RCC 7860 (cell line): Measurements from ENCODE around the gene NDUFB10.
"Not testable (repeated sequence)": the region's sequence is repeated elsewhere in the genome, so short reads cannot be mapped to it uniquely, and the experiment has no call there.

ENCODE experiments used
- DNase-seq: peaks from one replicate; pipeline ENCODE4 v3.0.0-alpha.2; 2015; ENCODE audit warnings: low spot score
- FAIRE-seq: peaks from 2 replicates; lab custom pipeline; 2012; peaks lifted over from hg19 to GRCh38; lab: Jason Lieb, UNC

The NDUFB10 gene

DNA sequence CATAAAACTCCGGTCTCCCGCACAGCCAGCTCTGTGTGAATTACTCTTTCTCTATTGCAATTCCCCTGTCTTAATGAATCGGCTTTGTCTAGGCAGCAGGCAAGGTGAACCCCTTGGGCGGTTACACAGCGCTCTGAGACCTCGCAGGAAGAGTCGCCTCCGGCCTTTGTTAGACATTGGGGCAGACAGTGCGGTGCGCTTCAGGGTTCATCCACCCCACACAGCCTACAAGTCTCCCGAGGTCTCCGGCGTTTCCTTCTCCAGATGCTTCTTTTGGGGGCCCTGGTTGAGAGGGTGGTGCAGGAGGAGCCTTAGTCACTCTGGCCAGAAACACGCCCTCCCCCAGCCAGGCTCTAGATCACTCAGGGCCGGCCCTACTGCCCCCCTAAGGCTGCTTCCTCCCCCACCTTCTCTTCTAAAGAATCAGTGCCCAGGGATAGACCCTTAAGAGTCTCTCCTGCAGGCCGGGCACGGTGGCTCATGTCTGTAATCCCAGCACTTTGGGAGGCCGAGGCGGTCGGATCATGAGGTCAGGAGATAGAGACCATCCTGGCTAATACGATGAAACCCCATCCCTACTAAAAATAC, 14.6 kb upstream of the NDUFB10 start:
- FAIRE-seq, result no peak
- DNase-seq, result no peak

DNA sequence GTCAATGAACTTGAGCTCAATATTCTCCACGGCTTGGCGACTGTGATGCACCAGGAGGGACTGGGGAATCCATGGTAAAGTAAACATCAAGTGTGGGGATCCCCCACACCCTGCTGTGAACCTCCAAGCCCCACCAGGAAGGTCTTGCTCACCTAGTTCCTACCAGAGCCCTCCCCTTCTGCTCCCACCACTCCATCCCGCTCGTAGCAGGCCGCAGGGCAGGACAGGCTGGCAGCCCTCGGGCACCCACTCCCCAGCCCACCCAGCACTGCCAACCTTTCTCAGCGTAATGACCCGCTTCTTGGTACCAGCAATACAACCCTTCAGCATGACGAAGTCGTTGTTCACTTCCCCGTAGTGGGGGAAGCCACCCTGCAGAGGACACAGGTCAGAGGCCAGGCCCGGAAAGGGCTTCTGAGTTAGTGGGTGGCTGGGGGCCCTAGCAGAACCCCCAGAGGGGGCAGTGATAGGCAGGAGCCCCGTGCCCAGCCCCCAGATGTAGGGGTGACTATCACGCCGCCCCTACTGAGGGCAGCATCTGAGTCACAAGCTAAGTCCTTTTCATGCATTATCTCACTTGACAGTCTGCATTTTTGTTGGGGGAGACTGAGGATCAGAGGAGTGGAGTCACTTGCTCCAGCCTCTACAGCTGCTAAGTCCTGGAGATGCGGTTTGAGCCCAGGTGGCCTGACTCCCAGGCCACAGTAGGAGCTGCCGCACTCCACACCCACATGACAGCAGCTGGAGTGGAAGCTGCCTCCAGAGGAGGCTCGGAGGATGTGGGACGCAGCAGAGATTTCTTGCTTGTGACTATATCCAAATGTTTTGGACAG, 13.6 kb upstream of the NDUFB10 start:
- FAIRE-seq, result no peak
- DNase-seq, result no peak

DNA sequence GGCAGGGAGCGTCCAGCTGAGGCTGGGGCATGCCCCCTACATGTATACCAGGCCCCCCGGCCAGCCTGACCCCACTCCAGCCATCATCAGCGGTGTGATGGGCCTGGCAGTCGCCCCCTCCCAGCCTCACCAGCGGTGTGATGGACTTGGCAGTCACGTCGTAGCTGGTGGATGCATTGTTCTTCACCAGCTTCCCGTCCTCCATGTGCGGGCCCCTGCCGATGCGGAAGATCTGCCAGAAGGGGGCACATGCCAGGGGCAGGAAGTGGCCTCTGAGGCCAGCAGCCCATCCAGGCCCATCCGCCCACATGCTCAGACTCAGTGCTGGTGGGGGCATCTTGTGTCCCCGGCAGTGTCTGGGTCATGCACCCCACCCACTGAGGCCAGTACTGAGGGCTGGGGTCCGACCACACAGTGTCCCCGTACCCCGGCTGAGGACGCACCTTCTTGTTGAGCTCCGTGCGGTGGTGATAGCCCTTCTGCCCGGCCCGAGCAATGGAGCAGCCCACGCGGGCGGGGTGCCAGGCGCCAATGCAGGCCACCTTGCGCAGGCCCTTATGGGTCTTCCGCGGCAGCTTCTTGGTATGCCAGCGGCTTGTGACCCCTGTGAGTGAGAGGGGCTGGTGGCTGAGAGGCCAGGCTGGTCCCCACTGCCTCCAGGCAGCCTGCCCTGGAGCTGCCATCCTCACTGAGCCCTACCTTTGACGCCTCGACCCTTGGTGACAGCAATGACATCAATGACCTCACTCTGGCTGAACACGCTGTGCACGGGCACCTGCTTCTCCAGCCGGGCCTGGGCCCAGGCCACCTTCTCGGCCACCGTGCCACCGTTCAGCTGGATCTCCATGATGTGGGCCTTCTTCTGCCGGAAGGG, 12.6 kb upstream of the NDUFB10 start:
- FAIRE-seq (no peak), DNase-seq (no peak)

DNA sequence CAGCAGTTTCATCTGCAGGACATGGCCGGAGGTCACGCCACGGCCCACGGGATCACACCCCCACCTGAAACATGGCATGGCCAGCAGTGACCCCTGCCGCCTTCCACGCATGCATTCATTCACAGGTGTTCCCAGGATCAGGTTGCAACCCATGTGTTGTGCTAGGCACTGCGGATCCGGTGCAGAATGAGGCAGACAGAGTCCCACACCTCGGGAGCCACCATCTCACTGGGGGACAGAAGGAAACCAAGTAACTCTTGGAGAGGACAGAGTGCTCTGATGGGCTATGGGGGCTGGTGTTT, 12.0 kb upstream of the NDUFB10 start:
- DNase-seq (no peak), FAIRE-seq (no peak)

DNA sequence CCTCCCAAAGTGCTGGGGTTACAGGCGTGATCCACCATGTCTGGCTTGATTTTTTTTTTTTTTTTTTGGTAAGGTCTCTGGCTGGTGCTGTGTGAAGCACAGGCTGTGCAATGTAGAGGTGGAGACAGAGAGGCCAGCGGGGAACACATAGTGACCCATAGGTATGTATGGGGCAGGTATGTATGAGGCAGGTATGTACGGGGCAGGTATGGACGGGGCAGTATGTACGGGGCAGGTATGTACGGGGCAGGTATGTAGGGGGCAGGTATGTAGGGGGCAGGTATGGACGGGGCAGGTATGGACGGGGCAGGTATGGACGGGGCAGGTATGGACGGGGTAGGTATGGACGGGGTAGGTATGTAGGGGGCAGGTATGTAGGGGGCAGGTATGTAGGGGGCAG, 9.8 kb upstream of the NDUFB10 start:
- FAIRE-seq (no peak), DNase-seq (no peak)

DNA sequence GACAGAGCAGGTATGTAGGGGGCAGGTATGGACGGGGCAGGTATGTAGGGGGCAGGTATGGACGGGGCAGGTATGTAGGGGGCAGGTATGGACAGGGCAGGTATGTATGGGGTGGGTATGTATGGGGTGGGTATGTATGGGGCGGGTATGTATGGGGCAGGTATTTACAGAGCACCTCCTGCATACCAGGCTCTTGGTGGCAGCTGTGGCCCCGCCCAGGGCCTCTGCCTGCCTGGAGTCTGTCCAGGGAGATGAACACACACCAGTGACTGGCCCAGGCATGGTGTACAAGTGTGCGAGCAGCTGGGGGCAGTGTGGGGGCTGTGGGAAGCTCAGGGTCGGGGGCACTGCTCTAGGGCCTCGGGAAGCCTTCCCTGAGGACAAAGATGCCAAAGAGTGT, 9.3 kb upstream of the NDUFB10 start:
- FAIRE-seq (no peak), DNase-seq (no peak)

DNA sequence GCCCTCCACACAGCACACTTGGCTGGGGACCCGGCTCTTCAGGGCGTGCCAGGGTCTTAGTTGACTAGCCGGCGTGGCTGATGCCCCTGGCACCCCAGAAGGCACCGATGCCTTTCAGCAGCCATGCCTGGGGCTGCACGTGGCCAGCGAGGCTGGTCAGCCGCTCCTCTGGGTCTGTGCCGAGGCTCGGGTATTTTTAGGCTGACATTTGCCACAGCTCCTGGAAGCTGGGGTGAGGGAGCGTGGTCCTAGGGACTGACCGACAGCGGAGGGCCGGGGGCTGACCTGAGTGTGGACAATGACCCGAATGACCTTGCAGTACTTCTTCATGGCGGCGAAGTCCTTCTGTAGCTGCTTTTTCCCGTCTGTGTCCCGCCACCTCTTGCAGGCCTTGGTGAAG, 8.8 kb upstream of the NDUFB10 start:
- DNase-seq, result no peak
- no peak for FAIRE-seq

DNA sequence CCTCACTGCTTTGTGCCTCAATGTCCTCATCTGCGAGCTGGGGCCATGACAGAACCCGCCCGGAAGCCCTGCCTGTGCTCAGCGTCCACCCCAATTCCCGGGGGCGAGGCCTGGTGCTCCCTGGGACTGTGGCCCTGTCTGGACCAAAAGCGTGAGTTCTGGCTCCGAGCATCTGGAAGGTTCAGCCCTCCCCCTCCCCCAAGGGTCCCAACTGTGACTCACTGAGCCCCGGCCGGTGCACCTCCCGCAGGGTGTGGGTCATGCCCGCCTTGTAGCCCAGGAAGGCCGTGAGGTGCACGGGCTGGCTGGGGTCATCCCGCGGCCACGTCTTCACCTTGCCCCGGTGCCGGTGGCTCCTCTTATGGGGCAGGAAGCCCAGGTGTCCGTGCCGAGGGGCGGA, 5.6 kb upstream of the NDUFB10 start:
- no peak for DNase-seq
- no peak for FAIRE-seq

DNA sequence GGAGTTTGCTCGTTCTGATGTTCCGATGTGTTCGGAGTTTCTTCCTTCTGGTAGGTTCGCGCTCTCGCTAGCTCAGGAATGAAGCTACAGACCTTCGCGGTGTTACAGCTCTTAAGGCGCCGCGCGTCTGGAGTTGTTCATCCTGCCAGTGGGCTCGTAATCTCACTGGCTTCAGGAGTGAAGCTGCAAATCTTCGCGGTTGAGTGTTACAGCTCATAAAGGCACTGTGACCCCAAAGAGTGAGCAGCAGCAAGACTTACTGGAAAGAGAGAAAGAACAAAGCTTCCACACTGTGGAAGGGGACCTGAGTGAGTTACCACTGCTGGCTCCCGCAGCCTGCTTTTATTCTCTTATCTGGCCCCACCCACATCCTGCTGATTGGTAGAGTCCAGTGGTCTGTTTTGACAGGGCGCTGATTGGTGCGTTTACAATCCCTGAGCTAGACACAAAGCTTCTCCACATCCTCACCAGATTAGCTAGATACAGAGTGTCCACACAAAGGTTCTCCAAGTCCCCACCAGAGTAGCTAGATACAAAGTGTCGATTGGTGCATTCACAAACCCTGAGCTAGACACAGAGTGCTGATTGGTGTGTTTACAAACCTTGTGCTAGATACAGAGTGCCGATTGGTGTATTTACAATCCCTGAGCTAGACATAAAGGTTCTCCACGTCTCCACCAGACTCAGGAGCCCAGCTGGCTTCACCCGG, 1.8 kb upstream of the NDUFB10 start:
- DNase-seq, FAIRE-seq: not testable (repeated sequence)

DNA sequence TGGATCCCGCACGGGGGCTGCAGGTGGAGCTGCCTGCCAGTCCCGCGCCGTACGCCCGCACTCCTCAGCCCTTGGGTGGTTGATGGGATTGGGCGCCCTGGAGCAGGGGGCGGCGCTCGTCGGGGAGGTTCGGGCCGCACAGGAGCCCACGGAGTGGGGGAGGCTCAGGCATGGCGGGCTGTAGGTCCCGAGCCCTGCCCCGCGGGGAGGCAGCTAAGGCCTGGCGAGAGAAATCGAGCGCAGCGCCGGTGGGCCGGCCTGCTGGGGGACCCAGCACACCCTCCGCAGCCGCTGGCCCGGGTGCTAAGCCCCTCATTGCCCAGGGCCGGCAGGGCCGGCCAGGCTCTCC, 1.2 kb upstream of the NDUFB10 start:
- FAIRE-seq, DNase-seq: not testable (repeated sequence)

DNA sequence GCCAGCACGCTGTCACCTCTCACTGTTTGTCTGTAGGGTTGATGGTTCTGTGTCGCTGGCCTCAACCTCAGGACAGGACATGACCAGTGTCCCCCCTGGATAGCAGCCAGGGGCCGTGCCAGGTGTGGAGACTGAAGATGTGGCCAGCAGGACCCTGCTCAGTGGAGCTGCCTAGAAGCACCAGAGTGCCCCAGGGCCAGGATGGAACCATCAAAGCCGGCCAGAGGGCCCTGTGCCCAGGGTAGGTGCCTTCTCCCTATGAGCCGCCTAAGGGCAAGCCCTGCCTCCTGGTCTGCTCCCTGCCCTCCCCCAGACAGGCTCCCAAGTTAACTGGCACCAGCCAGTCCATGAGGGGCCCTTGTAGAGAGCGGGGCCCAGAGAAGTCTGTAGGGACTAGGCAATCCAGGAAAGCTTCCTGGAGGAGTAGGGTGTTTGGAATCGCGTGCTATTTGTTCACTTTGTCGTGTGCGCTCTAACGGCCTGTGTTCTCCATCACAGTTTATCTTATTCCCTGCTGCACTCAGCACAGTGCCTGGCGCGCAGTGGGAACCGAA, 546 bp upstream of the NDUFB10 start:
- FAIRE-seq (no peak), DNase-seq (no peak)

DNA sequence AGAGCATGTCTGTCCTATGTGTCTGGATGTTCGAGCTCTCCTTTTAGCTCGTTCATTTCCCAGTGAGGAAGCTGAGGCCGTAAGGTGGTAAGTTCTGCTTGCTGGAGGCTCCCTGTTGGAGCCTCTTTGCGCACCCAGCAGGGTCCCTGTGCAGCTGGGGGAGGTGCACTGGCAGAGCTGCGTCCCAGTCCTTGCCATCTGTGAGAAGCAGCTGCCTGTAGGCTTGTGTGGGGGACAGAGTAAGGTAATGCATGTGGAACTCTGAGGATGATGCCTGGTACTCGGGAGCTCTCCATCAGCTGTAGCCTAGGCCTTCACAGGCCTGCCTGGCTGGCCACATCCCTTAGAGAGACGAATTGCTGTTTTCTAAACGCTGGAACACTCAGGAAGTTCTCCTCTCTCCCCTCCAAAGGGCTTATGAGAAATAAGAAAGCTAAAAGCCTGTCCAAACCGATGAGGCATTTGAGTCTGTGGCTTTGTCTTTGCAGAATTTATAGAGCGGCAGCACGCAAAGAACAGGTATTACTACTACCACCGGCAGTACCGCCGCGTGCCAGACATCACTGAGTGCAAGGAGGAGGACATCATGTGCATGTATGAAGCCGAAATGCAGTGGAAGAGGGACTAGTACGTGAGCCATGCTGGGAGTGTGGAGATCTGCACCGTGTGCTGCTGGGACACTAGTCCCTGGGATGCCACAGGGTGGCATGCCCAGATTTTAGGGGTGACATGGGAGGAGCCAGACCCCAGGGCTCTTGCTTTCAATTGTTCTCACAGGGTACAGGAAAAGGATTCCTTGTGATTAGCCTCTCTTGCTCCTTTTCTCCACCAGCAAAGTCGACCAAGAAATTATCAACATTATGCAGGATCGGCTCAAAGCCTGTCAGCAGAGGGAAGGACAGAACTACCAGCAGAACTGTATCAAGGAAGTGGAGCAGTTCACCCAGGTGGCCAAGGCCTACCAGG, 1.6 kb downstream of the NDUFB10 start:
- FAIRE-seq (no peak), DNase-seq (peak; percentile 64)

DNA sequence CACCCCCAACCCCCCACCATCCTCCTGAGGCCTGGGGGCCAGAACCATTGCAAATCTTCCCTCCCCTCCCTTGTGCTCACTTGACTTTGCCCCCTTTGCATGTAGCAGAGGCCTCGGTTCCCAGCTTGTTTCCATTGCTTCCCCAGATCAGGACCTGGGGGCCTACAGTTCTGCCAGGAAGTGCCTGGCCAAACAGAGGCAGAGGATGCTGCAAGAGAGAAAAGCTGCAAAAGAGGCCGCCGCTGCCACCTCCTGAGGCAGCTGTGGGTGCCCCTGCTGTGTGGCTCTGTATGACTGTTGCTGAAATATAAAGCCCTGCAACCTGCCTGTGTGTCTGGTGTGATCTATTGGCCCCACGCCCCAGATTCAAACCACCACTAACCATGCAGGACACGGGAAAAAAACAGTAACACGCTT, 2.3 kb downstream of the NDUFB10 start:
- FAIRE-seq, result no peak
- DNase-seq, result peak; percentile 9

DNA sequence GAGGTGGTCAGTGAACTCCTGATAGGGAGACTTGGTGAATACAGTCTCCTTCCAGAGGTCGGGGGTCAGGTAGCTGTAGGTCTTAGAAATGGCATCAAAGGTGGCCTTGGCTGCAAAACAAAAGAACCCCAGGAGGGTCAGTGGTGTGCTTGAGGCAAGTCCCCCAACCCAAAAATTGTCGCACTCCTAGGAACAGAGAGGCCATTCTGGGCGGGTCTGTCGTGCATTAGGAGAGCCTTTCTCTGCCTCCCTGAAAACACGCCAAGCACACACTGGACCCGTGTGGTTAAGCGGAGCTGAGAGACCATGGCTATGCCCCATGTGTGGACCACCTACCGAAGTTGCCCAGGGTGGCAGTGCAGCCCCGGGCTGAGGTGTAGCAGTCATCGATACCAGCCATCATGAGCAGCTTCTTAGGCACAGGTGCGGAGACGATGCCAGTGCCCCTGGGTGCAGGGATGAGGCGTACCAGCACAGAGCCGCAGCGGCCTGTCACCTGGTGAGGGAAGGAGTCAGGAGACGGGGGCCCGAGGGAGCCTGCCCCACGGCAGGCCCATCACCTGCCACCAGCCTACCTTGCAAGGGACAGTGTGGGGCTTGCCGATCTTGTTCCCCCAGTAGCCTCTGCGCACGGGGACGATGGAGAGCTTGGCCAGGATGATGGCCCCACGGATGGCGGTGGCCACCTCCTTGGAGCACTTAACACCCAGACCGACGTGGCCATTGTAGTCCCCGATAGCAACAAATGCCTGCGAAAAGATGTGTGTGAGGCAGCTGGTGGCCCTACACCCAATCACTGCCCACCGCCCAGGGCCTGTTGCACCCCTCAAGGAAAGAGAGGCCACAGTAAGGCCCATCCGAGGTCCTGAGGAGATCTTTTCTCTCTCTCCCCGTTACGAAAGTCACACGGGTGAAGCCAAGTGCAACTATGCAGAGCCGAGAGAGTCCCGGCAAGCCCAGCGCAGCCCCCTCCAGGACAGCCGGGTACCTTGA, 3.1 kb downstream of the NDUFB10 start:
- not testable (repeated sequence) for FAIRE-seq, DNase-seq

DNA sequence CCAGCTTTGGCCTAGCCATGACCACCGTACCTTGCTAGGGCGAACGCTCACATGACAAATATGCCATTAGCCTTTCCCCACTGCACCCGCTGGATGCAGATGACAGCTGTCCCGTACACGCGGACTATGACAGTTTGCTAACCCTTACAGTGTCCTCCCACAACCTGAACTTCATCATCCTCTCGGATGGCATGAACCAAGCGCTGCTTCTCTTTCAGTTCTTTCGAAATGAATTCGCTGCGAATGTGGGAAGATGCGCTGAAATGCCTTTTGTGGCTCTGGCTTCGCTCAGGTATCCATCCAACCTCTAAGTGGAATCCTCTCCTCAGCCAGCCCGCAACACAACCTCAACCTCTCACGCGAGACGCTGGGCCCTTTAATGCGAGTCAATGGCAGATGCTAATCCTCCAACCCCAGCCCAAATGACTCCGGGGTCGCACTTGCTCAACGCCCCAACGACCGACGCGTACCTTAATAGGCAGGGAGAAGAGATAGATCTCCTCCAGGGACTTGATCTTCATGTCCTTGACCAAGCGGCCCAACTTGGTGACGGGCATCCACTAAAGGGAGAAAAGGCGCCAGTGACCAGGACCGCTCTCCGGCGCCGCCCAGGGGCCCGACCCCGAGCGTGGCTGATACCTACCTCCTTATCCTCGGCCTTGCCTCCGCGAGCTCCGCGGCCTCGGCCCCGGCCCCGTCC, 4.6 kb downstream of the NDUFB10 start:
- FAIRE-seq, result no peak
- no peak for DNase-seq

DNA sequence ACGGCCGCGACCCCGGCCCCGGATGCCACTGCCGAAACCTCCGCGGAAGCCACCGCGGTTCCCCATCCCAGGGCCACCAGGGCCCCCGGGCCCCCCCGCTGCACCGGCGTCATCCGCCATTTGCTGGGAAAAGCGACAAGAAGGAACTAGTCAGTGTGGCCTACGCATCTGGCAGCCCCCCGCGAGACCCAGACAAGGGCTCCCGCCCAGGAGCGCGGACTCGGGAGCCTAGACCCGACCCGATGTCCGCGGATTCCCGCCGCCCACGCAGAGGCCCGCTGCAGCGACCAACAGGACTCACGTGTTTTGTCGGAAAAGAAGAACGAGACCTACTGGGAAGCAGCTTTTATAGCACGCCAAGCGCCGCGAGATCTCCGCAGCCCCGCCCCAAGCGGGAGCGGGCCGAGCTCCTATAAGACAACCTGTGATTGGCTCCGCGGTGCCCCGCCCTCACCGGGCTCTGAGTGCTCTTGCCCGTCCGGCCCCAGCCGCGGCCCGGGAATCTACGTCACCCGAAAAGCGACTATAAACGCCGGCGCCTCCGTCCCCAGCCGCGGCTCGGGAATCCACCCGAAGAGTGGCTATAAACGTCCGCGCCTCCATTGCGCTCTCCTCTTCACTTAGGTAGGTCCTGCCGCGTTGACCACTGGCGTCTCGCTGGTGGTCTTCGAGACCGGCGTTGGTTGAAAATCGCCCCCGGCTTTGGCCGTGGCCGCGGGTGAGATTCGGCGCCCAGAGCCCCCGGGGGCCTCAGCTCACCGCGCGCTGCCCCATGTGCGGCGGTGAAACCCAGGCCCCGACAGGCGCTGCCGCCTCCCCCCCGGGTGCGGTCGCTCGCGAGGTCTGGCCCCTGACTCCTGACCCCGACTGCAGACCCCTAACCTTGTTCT, 5.4 kb downstream of the NDUFB10 start, which contains the start of gene RPS2:
RPS2 (minus strand) TSS at position 321 of the 890 bp plus-strand sequence; CDS start at position 120, 201 bp downstream.
- FAIRE-seq, result peak; percentile 89
- DNase-seq, result peak; percentile 97
